Loucy (cell line): ENCODE data around the gene DOCK3.
"Not testable (repeated sequence)": the region's sequence is repeated elsewhere in the genome, so short reads cannot be mapped to it uniquely, and the experiment has no call there.

ENCODE experiments used
- H2AFZ ChIP-seq: fragments of 200-600 bp; sonication (generic); 2 replicates; pipeline ENCODE4 v1.6.0; 2016; ENCODE audit warnings: antibody characterized with exemption, mild to moderate bottlenecking, low read length, moderate library complexity
- H3F3A ChIP-seq: fragments of 200-600 bp; 2 replicates; pipeline ENCODE4 v1.6.0; 2016; ENCODE audit warnings: antibody characterized with exemption, low read depth, mild to moderate bottlenecking
- H3K27me3 ChIP-seq: fragments of 200-600 bp; sonication (generic); 2 replicates; pipeline ENCODE4 v1.6.1; 2014; ENCODE audit warnings: low read length, mild to moderate bottlenecking; ENCODE audit not compliant: insufficient read depth, poor library complexity, severe bottlenecking
- H3K36me3 ChIP-seq: fragments of 200-600 bp; sonication (generic); 2 replicates; pipeline ENCODE4 v1.6.1; 2016; ENCODE audit warnings: low read length; ENCODE audit not compliant: insufficient read depth
- H3K4me1 ChIP-seq: fragments of 200-600 bp; sonication (generic); 2 replicates; pipeline ENCODE4 v1.5.1; 2014; ENCODE audit warnings: low read length, mild to moderate bottlenecking; ENCODE audit not compliant: insufficient read depth, poor library complexity, severe bottlenecking
- H3K4me2 ChIP-seq: fragments of 200-600 bp; sonication (generic); 2 replicates; pipeline ENCODE4 v1.6.0; 2014; ENCODE audit warnings: antibody characterized with exemption, low read length, low read depth, mild to moderate bottlenecking; ENCODE audit not compliant: poor library complexity, severe bottlenecking
- H3K4me3 ChIP-seq: fragments of 200-600 bp; sonication (generic); 2 replicates; pipeline ENCODE4 v1.5.1; 2014; ENCODE audit warnings: low read length, mild to moderate bottlenecking, mixed read lengths; ENCODE audit not compliant: poor library complexity, severe bottlenecking
- H3K79me2 ChIP-seq: fragments of 200-600 bp; sonication (generic); 2 replicates; pipeline ENCODE4 v1.6.1; 2014; ENCODE audit warnings: low read length; ENCODE audit not compliant: insufficient read depth
- H3K9ac ChIP-seq: fragments of 200-600 bp; sonication (generic); 2 replicates; pipeline ENCODE4 v1.6.0; 2014; ENCODE audit warnings: mild to moderate bottlenecking, low read depth, low read length, moderate library complexity; ENCODE audit not compliant: poor library complexity, severe bottlenecking
- H3K9me2 ChIP-seq: fragments of 200-600 bp; sonication (generic); replicated peaks from 2 replicates; pipeline ENCODE4 v1.6.1; 2016; ENCODE audit warnings: low read depth, low read length, mixed read lengths
- H3K9me3 ChIP-seq: fragments of 200-600 bp; sonication (generic); 2 replicates; pipeline ENCODE4 v1.6.1; 2014; ENCODE audit warnings: mild to moderate bottlenecking, antibody characterized with exemption, low read length, low read depth; ENCODE audit not compliant: insufficient read depth
- H4K20me1 ChIP-seq: fragments of 200-600 bp; sonication (generic); 2 replicates; pipeline ENCODE4 v1.6.0; 2014; ENCODE audit warnings: antibody characterized with exemption, low read length, mild to moderate bottlenecking; ENCODE audit not compliant: insufficient read depth, poor library complexity, severe bottlenecking
- EZH2phosphoT487 ChIP-seq: fragments of 200-600 bp; IDR thresholded peaks from 2 replicates; pipeline ENCODE4 v1.6.1; 2018; ENCODE audit warnings: antibody characterized with exemption, mild to moderate bottlenecking, moderate library complexity, borderline replicate concordance
- TF ChIP-seq, protein P1 (sequence below): fragments of 200-600 bp; sonication (generic); conservative IDR thresholded peaks from 2 replicates; pipeline ENCODE4 v1.5.1; 2014; ENCODE audit warnings: mild to moderate bottlenecking, antibody characterized with exemption, low read length

Gene DOCK3

DNA sequence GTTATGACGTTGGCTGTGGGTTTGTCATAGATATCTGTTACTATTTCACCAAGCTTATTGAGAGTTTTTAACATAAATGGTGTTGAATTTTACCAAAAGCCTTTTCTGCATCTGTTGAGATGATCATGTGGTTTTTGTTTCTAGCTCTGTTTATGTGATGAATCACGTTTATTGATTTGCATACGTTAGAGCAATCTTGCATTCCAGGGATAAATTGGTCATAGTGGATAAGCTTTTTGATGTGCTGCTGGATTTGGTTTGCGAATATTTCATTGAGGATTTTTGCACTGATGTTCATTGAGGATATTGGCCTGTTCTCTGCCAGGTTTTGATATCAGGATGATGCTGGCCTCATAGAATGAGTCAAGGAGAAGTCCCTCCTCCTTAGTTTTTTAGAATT is 117.8 kb downstream of the DOCK3 start:
- H3K27me3 ChIP-seq = no peaks in the 10 kb centered on the region
- H4K20me1 ChIP-seq = no peaks in the 10 kb centered on the region
- H3K9me2 ChIP-seq = no peaks in the 10 kb centered on the region
- no peaks in the 10 kb centered on the region for H3K4me1 ChIP-seq
- H3K9ac ChIP-seq = no peak overlapping the region
- H2AFZ ChIP-seq = no peak overlapping the region
- TF ChIP-seq, protein P1, sequence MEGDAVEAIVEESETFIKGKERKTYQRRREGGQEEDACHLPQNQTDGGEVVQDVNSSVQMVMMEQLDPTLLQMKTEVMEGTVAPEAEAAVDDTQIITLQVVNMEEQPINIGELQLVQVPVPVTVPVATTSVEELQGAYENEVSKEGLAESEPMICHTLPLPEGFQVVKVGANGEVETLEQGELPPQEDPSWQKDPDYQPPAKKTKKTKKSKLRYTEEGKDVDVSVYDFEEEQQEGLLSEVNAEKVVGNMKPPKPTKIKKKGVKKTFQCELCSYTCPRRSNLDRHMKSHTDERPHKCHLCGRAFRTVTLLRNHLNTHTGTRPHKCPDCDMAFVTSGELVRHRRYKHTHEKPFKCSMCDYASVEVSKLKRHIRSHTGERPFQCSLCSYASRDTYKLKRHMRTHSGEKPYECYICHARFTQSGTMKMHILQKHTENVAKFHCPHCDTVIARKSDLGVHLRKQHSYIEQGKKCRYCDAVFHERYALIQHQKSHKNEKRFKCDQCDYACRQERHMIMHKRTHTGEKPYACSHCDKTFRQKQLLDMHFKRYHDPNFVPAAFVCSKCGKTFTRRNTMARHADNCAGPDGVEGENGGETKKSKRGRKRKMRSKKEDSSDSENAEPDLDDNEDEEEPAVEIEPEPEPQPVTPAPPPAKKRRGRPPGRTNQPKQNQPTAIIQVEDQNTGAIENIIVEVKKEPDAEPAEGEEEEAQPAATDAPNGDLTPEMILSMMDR = no peak
- TF ChIP-seq EZH2phosphoT487 = no peak
- H3K4me2 ChIP-seq = no peak overlapping the region
- H3K9me3 ChIP-seq = no peaks in the 10 kb centered on the region; the same call in 1 of the 2 replicates
- H3K79me2 ChIP-seq = no peaks in the 10 kb centered on the region
- no peaks in the 10 kb centered on the region for H3F3A ChIP-seq
- H3K36me3 ChIP-seq = no peaks in the 10 kb centered on the region
- no peak overlapping the region for H3K4me3 ChIP-seq

DNA sequence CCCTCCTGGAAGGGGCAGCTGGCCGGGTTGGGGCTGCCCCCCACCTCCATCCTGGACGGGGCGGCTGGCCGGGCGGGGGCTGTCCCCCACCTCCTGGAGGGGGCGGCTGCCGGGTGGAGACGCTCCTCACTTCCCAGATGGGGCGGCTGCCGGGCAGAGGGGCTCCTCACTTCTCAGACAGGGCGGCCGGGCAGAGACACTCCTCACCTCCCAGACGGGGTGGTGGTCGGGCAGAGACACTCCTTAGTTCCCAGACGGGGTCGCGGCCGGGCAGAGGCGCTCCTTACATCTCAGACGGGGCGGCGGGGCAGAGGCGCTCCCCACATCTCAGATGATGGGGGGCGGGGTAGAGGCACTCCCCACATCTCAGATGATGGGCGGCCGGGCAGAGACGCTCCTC is 129.1 kb downstream of the DOCK3 start:
- H3K4me3 ChIP-seq, H3K27me3 ChIP-seq, H3K9me2 ChIP-seq, H4K20me1 ChIP-seq, H2AFZ ChIP-seq, H3K9me3 ChIP-seq, H3K9ac ChIP-seq, H3K79me2 ChIP-seq, H3F3A ChIP-seq, H3K4me2 ChIP-seq, H3K4me1 ChIP-seq, H3K36me3 ChIP-seq: not testable (repeated sequence)

DNA sequence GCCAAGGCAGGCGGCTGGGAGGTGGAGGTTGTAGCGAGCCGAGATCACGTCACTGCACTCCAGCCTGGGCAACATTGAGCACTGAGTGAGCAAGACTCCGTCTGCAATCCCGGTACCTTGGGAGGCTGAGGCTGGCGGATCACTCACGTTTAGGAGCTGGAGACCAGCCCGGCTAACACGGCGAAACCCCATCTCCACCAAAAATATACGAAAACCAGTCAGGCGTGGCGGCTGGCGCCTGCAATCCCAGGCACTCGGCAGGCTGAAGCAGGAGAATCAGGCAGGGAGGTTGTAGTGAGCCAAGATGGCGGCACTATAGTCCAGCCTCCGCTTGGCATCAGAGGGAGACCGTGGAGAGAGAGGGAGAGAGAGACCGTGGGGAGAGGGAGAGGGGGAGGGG is 129.6 kb downstream of the DOCK3 start:
- H3K9me2 ChIP-seq, H3K9ac ChIP-seq, H3K36me3 ChIP-seq, H3K4me2 ChIP-seq, H2AFZ ChIP-seq, H3F3A ChIP-seq, H3K4me1 ChIP-seq, H3K27me3 ChIP-seq, H3K79me2 ChIP-seq, H3K9me3 ChIP-seq, H4K20me1 ChIP-seq, H3K4me3 ChIP-seq: not testable (repeated sequence)

DNA sequence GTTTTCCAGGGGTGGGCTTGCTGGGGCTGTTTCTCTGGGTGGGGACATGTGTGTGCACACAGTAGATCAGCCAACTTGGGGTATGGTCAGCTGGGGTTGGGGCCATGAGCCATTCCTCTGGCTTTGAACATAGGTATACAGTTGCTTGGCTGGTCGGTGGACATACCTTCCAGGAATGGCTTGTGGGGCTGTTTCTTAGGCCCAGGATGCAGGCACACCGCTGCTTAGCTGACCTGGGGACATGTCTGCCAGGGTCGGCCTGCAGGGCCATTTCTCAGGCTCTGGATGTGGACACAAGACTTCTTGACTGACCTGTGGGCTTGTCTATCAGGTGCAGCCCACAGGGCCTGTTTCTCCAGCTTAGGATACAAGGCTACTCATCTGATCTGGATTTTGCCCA is 130.6 kb downstream of the DOCK3 start:
- Histone ChIP-seq H4K20me1 (no peaks in the 10 kb centered on the region), H3K9me3 (peaks cover 10% of the 10 kb centered on the region; the same call in 1 of the 2 replicates), H3K79me2 (no peaks in the 10 kb centered on the region), H3K4me1 (no peaks in the 10 kb centered on the region), H3K4me2 (no peak overlapping the region), H3K27me3 (no peaks in the 10 kb centered on the region), H3K9me2 (no peaks in the 10 kb centered on the region), H3K4me3 (no peak overlapping the region), H3F3A (no peaks in the 10 kb centered on the region), H3K36me3 (no peaks in the 10 kb centered on the region), H3K9ac (no peak overlapping the region), H2AFZ (no peak overlapping the region)
- TF ChIP-seq, protein P1 = no peak
- TF ChIP-seq EZH2phosphoT487 = no peak
